ENCODE measurements around the gene CDC42BPA.
"Not testable (repeated sequence)": the region's sequence is repeated elsewhere in the genome, so short reads cannot be mapped to it uniquely, and the experiment has no call there.

Gene CDC42BPA

DNA sequence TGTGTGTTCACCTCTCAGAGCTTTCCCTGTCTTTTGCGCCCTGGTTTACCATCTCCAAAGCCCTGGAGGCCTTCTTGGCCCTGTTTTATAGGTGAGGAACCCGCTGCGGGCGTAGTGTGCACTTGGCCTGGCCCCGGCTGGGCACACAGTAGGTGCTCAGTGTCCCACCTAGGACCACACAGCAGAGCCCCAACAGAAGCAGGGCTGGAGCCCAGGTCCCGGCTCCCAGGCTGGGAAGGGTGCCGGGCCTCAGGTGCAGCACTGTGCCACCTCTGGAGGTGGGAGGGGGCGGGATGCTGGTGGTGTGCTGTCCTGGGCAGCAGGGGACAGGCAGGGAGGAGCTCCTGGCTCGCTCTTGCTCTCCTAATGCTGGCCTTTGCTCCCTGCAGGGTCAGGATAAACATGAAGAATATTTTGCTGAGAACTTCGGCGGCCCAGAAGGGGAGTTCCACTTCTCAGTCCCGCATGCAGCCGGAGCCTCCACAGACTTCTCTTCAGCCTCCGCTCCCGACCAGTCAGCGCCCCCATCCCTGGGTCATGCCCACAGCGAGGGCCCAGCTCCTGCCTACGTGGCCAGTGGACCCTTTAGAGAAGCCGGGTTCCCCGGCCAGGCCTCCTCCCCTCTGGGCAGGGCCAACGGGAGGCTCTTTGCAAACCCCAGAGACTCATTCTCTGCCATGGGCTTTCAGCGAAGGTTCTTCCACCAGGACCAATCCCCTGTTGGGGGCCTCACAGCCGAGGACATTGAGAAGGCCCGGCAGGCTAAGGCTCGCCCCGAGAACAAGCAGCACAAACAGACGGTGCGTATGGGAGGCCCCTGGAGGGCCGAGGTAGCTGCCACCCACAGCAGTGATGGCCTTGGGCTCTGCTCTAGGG is 353.4 kb downstream of the CDC42BPA start:
- no peak for DNase-seq (ENCODE audit: low spot score)

DNA sequence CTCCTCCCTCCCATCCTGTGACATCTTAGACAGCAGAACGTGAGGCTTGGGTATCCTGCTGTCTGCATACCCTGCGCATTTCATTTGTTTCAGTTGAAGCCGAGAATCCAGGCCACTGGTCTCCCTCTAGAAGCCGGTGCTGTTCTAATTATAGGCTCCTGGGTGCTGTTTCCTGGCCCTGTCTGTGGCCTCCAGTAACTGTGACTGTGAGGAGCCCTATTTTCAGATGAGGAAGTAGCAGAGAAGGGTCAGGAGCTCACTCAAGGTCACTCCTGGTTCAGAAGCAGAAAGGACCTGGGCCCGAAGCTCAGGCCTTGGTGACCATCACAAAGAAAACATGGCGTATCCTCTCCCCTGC is 354.2 kb downstream of the CDC42BPA start:
- no peak for DNase-seq (ENCODE audit: low spot score)

- no peak for DNase-seq (ENCODE audit: low spot score)
Observed at GRCh38 chr1:226962421-226963391, 355.6 kb downstream of the CDC42BPA start.

DNA sequence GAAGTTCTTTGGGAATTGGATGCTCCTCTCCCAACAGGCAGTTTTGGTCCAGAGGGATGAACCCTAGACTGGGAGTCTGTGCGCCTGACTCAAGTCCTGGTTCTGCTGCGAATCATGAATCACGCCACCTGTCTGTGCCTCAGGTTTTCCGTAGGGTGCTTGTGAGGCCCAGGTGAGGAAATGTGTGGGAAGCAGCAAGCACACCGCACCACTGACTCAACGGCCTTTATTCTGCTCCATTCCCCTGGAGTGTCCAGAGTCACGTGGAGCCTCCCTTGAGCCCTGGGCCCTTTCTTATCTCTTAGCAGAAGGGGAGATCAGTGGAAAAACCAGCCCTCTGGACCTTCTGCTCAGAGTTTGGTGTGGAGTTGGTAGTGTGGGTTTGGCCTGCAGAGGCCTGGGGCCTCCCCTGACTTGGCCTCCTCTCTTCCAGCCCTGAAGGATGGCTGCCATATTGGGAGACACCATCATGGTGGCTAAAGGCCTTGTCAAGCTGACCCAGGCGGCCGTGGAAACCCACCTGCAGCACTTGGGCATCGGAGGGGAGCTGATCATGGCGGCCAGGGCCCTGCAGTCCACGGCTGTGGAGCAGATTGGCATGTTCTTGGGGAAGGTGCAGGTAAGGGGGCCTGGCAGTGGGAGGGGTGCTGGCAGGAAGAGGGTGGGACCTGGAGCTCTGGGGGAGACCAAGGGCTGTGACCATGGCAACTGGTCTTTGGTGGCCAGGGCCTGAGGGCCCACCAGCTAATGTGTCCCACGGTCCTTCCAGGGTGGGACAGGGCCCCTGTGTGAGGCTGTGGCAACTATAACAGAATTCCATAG is 357.1 kb downstream of the CDC42BPA start:
- no peak for DNase-seq (ENCODE audit: low spot score)

DNA sequence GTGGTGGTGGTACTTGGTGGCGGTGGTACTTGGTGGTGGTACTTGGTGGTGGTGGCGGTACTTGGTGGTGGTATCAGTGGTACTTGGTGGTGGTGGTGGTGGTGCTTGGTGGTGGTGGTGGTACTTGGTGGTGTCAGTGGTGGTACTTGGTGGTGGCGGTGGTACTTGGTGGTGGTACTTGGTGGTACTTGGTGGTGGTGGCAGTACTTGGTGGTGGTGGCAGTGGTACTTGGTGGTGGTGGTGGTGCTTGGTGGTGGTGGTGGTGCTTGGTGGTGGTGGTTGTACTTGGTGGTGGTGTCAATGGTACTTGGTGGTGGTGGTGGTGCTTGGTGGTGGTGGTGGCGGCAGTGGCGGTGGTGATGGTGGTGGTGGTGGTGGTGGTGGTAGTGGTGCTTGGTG is 358.0 kb downstream of the CDC42BPA start:
- no peak for DNase-seq (ENCODE audit: low spot score)

- DNase-seq (ENCODE audit: low spot score) = no peak
Observed at GRCh38 chr1:226958300-226958699, 360.0 kb downstream of the CDC42BPA start.

DNA sequence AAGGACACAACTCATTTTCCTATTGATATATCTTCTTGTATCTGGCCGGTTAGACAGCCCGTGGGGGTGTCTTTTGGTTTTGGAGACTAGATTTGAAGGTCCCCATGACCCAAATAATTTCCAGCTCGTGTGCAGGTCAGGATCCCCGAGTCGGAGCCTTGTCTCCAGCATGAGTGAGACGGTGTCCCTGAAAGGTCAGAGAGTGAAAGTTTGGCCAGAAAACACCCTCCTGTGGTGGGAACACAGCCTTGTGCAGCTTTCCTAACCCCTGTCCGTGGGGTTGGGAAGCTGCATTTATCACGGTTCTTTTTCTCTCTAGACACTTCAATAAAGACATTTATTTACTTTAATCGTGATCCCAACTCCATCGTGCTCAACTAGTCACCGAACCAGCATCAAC is 360.6 kb downstream of the CDC42BPA start:
- no peak for DNase-seq (ENCODE audit: low spot score)

DNA sequence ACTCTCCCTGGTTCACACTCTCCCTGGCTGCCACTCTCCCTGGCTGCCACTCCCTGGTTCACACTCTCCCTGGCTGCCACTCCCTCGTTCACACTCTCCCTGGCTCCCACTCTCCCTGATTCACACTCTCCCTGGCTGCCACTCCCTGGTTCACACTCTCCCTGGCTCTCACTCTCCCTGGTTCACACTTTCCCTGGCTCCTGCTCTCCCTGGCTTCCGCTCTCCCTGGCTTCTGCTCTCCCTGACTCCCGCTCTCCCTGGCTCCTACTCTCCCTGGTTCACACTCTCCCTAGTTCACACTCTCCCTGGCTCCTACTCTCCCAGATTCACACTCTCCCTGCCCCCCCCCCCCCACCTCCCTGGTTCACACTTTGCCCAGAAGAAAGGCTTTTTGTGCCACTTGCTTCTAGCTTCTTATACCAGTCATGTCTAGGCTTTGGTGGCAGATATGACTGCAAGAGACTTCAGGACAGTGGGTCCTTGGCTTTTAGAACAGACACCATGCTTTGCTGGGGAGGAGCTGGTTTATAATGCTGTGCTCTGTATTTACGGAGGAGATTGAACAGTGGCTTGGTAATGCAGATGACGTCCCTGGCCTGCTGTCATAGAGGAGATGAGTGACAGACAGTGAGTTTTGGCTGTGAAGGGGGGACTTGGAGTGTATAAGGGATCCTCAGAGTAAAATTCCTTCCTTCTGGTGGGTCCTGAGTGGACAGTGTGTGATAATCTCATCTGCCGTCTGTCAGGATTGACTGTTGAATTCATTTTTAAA is 361.2 kb downstream of the CDC42BPA start:
- DNase-seq (ENCODE audit: low spot score) = no peak

GRCh38 chr1:226955857-226956256 is 362.4 kb downstream of the CDC42BPA start:
- DNase-seq (ENCODE audit: low spot score) = not testable (repeated sequence)

DNA sequence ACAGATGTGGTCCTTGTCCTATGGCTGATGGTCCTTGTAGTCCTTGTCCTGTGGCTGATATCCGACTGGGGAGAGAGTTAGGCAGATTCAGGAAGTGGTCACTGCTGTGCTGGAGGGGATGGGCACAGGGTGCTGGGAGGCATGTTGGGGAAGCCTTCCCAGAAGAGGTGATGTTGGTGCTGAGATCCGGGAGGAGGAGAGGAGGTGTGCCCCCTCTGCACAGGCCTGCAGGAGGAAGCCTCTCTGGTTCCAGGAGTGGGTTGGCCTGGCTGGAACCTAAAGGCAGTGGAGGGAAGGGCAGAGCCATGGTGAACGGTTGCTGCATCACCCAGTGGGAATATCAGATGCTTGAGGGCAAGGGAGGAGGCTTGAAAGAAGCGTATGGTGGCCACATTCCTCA is 363.5 kb downstream of the CDC42BPA start:
- DNase-seq (ENCODE audit: low spot score) = no peak

DNA sequence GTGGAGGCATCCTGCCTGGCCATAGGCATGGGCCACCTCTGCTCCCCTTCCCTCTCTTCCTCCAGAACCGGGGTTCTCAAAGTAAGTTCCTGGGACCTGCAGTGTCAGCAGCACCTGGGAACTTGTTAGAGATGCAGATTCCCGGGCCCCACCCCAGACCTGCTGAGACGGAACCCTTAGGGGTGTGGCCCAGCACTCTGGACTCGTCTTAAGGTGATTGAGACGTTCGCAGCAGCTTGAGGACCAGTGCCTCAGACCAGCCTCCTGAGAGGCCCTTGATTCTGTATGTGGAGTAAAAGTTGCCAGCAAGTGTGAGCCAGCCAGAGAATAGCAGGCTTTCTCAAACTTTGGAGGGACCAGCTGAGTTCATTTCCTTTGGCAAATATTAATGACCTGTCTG is 364.0 kb downstream of the CDC42BPA start:
- DNase-seq (ENCODE audit: low spot score) = no peak

DNA sequence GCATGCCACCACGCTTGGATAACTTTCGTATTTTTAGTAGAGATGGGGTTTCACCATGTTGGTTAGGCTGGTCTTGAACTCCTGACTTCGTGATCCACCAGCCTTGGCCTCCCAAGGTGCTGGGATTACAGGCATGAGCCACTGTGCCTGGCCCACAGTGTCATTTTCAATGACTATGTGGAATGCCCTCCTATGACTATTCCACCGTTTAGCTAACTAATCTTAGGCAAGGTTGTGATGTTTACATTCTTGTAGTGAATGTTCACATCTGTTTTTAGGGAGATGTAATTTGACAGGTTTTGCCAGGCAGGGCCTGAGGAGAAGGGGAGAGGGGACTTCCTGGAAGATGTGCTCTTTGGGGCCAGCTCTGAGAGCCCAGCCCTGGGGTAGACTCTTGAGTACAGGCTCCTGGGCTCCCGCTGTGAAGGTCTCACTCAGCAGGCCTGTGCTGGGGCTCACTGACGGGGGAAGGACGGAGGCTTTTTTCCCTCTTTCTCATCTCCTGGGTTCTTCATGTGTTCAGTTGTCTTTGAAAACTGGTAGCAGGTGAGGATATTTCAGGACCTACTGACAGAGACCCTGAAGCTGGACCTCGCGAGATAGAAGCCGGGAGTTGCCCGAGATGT is 365.0 kb downstream of the CDC42BPA start:
- no peak for DNase-seq (ENCODE audit: low spot score)

DNA sequence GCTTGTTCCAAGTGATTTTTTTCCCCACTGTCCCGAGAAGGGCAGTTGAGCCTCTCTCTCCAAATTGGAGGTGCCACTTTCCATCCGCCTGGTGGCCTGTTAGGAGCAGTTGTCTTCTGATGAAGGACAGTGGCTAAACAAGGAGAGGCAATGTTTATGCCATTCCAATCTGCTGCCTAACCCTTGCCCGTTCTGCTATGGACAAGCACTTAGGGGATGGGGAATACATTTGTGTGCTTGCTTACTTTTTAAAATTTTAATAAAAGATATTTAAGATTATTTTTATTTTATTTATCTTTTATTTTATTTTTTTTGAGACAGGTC is 366.2 kb downstream of the CDC42BPA start:
- no peak for DNase-seq (ENCODE audit: low spot score)

- DNase-seq (ENCODE audit: low spot score) = no peak
Observed at GRCh38 chr1:226951286-226952117, 366.8 kb downstream of the CDC42BPA start.

GRCh38 chr1:226950871-226951270 is 367.4 kb downstream of the CDC42BPA start:
- DNase-seq (ENCODE audit: low spot score) = no peak

- DNase-seq (ENCODE audit: low spot score) = no peak
Observed at GRCh38 chr1:226950316-226950715, 368.0 kb downstream of the CDC42BPA start.

- no peak for DNase-seq (ENCODE audit: low spot score)
Observed at GRCh38 chr1:226949401-226949800, 368.9 kb downstream of the CDC42BPA start.

- no peak for DNase-seq (ENCODE audit: low spot score)
Observed at GRCh38 chr1:226948996-226949395, 369.3 kb downstream of the CDC42BPA start.

DNA sequence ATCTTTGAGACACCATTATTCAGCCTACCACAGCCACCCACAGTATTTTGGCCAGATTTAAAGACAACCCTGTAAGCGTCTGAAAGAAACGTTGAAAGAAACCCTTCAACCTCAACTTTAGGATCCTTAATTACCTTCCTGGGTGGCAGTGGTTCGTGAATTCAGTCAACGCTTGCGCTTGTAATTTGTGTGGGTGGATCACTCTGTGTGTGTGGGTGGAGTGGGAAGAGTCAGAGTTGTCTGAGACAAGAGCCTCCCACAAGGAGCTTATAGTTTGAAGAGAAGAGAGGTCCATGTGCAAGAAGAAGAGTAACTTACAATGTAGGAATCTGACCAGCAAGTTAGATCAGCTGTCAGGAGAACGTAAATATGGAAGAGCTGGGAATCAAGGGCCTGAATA is 369.8 kb downstream of the CDC42BPA start:
- no peak for DNase-seq (ENCODE audit: low spot score)

DNA sequence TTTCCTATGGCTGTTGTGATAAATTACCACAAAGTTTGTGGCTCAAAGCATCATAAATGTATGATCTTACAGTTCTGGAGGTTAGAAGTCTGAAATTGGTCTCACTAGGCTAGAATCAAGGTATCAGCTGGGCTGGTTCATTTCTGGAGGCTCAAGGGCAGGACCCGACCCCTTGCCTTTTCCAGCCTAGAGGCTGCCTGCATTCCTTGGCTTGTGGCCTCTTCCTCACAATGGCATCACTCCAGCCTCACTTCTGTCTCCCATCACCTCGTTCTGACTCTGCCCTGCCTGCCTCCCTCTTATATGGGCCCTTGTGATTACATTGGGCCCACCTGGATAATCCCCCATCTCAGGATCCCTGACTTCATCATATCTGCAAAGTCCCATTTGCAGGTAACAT is 370.2 kb downstream of the CDC42BPA start:
- DNase-seq (ENCODE audit: low spot score) = no peak
